Fibroblast of lung (primary cell): ENCODE measurements around the gene IFIT1.

Experiments used
- EZH2 ChIP-seq: IDR thresholded peaks from 2 replicates; pipeline ENCODE4 v1.5.1; 2012; ENCODE audit warnings: low read length, control low read depth, mild to moderate bottlenecking; ENCODE audit errors: missing control alignments
- TF ChIP-seq, protein P1 (sequence below), 2 donors: IDR thresholded peaks in 1 of 2; conservative IDR thresholded peaks in 1 of 2; 1 replicate in 1 of 2; 2 replicates in 1 of 2; pipeline ENCODE4 v1.5.1; 2011 to 2012; ENCODE audit warnings: low read length in 2 of 2, control low read depth in 1 of 2, inconsistent platforms in 1 of 2, low read depth in 1 of 2, mild to moderate bottlenecking in 1 of 2

DNA sequence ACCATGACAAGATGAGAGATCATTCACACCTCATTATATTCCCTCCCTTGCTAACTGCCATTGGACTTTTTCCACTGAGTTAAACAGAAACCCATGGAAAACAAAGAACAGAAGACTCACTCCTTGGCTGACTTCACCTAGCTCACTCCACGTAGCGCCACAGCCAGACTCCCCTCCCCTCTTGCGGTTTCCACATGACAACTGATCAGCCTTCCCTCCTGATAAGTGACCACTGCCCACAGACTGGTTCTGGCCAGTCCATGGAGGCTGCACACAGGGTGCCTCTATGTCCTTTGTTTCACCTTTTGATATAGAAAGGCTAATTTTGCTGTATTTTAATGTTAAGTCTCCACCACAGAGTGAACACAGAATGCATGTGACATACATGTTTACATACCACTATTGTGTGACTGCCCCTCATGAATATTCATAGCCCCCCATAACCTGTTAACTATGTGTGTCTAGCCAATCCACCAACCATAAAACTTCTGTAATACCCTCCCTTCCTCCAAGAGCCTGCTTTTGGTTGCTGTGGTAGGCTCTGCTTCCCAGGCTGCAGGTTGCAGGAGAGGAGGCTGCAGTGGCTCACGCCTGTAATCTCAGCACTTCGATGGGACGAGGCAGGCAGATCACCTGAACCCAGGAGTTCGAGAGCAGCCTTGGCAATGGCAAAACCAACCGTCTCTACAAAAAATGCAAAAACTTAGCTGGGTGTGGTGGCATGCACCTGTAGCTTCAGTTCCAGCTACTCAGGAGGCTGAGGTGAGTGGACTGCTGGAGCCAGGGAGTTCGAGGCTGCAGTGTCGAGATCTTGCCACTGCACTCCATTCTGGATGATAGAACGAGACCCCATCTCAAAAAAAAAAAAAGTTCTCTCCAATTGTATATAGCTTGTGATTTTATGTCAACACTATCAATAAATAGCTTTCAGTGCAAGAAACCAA lies 12.0 kb downstream of the IFIT1 start:
- no peak for TF ChIP-seq EZH2
- TF ChIP-seq, protein P1, sequence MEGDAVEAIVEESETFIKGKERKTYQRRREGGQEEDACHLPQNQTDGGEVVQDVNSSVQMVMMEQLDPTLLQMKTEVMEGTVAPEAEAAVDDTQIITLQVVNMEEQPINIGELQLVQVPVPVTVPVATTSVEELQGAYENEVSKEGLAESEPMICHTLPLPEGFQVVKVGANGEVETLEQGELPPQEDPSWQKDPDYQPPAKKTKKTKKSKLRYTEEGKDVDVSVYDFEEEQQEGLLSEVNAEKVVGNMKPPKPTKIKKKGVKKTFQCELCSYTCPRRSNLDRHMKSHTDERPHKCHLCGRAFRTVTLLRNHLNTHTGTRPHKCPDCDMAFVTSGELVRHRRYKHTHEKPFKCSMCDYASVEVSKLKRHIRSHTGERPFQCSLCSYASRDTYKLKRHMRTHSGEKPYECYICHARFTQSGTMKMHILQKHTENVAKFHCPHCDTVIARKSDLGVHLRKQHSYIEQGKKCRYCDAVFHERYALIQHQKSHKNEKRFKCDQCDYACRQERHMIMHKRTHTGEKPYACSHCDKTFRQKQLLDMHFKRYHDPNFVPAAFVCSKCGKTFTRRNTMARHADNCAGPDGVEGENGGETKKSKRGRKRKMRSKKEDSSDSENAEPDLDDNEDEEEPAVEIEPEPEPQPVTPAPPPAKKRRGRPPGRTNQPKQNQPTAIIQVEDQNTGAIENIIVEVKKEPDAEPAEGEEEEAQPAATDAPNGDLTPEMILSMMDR (conservative IDR thresholded peaks at IDR 0.05 in 1 of 2, IDR thresholded peaks at IDR 0.05 in 1 of 2; ENCODE audit: low read depth in 1 of 2, low read length in 2 of 2), result no peak
